ENCODE data around the gene SYPL1. TPM values are rescaled to one million over a fixed set of nuclear protein-coding genes. Genes with fewer than 3 reads are reported as not detected.

The SYPL1 gene
- total RNA-seq, 1 experiment from 2014 or later, result 78.0 TPM

DNA sequence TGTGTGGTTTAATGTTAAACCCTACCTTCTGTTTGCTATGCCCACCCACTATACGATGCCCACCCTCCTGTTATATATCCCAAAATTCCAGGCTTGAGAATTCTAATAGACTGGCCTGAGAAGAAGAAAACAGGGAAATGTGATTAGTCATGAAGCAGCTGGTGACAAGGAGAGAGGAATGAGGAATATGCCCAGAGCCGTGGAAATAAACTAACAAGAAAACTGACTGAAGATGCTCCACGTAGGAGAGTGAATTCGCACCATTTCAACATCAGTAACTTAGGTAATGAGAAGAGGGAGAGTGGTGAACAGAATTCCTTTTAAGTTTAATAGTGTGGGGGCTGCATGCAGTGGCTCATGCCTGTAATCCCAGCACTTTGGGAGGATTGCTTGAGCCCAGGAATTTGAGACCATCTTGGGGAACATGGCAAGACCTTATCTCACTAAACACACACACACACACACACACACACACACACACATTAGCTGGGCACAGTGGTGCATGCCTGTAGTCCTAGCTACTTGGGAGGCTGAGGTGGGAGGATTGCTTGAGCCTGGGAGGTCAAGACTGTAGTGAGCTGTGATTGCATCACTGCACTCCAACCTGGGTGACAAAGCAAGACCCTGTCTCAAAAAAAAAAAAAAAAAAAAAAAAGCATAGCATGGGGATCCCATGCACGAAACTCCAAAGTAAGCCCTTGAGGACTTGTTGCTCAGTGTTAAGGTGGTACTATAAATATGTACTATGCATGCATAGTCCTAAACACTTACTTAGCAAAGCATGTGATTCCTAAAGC, 16.1 kb upstream of the SYPL1 start:
- Histone ChIP-seq H3K79me2 (ENCODE audit: insufficient read depth, low read length) (no peaks in the 10 kb centered on the region), H3K4me2 (ENCODE audit: low read length) (no peak overlapping the region), H3K36me3 (ENCODE audit: control insufficient read depth in 1 of 2, insufficient read depth in 2 of 2, low read length in 2 of 2) (no peaks in the 10 kb centered on the region), H3K4me3 (replicated peaks in 1 of 2; ENCODE audit: low read depth in 1 of 2, low read length in 2 of 2) (no peak overlapping the region), H3K27ac (ENCODE audit: low read depth, low read length) (no peak overlapping the region), H2AFZ (ENCODE audit: low read depth, low read length, poor library complexity, severe bottlenecking) (no peak overlapping the region), H4K20me1 (ENCODE audit: insufficient read depth) (no peaks in the 10 kb centered on the region), H3K27me3 (ENCODE audit: insufficient read depth, low read length) (no peaks in the 10 kb centered on the region), H3K9me2 (ENCODE audit: insufficient read depth) (no peaks in the 10 kb centered on the region), H3K9ac (ENCODE audit: low read length) (no peak overlapping the region), H3K4me1 (ENCODE audit: control insufficient read depth in 1 of 2, insufficient read depth in 2 of 2, low read length in 2 of 2) (peaks cover 0 to 9% of the 10 kb centered on the region in 2 experiments; a peak in 2 of 4 replicates), H3K9me3 (ENCODE audit: control insufficient read depth in 1 of 2, insufficient read depth in 1 of 2, low read depth in 1 of 2, low read length in 2 of 2) (no peaks in the 10 kb centered on the region)
- CTCF ChIA-PET, result no interaction called here
- no TSS peak for BruUV-seq (replicated peaks)
- no peak for ATAC-seq
- POLR2A ChIA-PET, result no interaction called here
- DNase-seq (ENCODE audit: low read depth, low spot score), result no peak
- TF ChIP-seq, protein P1, sequence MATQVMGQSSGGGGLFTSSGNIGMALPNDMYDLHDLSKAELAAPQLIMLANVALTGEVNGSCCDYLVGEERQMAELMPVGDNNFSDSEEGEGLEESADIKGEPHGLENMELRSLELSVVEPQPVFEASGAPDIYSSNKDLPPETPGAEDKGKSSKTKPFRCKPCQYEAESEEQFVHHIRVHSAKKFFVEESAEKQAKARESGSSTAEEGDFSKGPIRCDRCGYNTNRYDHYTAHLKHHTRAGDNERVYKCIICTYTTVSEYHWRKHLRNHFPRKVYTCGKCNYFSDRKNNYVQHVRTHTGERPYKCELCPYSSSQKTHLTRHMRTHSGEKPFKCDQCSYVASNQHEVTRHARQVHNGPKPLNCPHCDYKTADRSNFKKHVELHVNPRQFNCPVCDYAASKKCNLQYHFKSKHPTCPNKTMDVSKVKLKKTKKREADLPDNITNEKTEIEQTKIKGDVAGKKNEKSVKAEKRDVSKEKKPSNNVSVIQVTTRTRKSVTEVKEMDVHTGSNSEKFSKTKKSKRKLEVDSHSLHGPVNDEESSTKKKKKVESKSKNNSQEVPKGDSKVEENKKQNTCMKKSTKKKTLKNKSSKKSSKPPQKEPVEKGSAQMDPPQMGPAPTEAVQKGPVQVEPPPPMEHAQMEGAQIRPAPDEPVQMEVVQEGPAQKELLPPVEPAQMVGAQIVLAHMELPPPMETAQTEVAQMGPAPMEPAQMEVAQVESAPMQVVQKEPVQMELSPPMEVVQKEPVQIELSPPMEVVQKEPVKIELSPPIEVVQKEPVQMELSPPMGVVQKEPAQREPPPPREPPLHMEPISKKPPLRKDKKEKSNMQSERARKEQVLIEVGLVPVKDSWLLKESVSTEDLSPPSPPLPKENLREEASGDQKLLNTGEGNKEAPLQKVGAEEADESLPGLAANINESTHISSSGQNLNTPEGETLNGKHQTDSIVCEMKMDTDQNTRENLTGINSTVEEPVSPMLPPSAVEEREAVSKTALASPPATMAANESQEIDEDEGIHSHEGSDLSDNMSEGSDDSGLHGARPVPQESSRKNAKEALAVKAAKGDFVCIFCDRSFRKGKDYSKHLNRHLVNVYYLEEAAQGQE (IDR thresholded peaks at IDR 0.05; ENCODE audit: low read depth), result no peak
- TF ChIP-seq, protein P2, sequence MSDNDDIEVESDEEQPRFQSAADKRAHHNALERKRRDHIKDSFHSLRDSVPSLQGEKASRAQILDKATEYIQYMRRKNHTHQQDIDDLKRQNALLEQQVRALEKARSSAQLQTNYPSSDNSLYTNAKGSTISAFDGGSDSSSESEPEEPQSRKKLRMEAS (IDR thresholded peaks at IDR 0.05), result no peak
- TF ChIP-seq, protein P3, sequence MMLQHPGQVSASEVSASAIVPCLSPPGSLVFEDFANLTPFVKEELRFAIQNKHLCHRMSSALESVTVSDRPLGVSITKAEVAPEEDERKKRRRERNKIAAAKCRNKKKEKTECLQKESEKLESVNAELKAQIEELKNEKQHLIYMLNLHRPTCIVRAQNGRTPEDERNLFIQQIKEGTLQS (IDR thresholded peaks at IDR 0.05), result no peak
- no peak for TF ChIP-seq EGR1 (IDR thresholded peaks at IDR 0.05; ENCODE audit: low read depth)
- no peak for TF ChIP-seq TCF7L2 (IDR thresholded peaks at IDR 0.05; ENCODE audit: borderline replicate concordance, extremely low read depth, insufficient read depth, insufficient read length)
- TF ChIP-seq, protein P4, sequence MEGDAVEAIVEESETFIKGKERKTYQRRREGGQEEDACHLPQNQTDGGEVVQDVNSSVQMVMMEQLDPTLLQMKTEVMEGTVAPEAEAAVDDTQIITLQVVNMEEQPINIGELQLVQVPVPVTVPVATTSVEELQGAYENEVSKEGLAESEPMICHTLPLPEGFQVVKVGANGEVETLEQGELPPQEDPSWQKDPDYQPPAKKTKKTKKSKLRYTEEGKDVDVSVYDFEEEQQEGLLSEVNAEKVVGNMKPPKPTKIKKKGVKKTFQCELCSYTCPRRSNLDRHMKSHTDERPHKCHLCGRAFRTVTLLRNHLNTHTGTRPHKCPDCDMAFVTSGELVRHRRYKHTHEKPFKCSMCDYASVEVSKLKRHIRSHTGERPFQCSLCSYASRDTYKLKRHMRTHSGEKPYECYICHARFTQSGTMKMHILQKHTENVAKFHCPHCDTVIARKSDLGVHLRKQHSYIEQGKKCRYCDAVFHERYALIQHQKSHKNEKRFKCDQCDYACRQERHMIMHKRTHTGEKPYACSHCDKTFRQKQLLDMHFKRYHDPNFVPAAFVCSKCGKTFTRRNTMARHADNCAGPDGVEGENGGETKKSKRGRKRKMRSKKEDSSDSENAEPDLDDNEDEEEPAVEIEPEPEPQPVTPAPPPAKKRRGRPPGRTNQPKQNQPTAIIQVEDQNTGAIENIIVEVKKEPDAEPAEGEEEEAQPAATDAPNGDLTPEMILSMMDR (IDR thresholded peaks at IDR 0.05 in 2 of 3, conservative IDR thresholded peaks at IDR 0.05 in 1 of 3; ENCODE audit: borderline replicate concordance in 1 of 3, insufficient read depth in 1 of 3, low read depth in 2 of 3, low read length in 2 of 3), result no peak
- TF ChIP-seq SRF (IDR thresholded peaks at IDR 0.05; ENCODE audit: low read depth), result no peak
- TF ChIP-seq YY1 (IDR thresholded peaks at IDR 0.05; ENCODE audit: extremely low read depth, insufficient replicate concordance, low read depth, low read length), result no peak
- TF ChIP-seq SIN3A (IDR thresholded peaks at IDR 0.05; ENCODE audit: low read depth), result no peak
- no peak for TF ChIP-seq POLR2AphosphoS5 (IDR thresholded peaks at IDR 0.05; ENCODE audit: low read depth, low read length)
- TF ChIP-seq, protein P5, sequence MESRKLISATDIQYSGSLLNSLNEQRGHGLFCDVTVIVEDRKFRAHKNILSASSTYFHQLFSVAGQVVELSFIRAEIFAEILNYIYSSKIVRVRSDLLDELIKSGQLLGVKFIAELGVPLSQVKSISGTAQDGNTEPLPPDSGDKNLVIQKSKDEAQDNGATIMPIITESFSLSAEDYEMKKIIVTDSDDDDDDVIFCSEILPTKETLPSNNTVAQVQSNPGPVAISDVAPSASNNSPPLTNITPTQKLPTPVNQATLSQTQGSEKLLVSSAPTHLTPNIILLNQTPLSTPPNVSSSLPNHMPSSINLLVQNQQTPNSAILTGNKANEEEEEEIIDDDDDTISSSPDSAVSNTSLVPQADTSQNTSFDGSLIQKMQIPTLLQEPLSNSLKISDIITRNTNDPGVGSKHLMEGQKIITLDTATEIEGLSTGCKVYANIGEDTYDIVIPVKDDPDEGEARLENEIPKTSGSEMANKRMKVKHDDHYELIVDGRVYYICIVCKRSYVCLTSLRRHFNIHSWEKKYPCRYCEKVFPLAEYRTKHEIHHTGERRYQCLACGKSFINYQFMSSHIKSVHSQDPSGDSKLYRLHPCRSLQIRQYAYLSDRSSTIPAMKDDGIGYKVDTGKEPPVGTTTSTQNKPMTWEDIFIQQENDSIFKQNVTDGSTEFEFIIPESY (IDR thresholded peaks at IDR 0.05; ENCODE audit: extremely low read depth, insufficient replicate concordance, low read length), result no peak
- TF ChIP-seq ELF1 (IDR thresholded peaks at IDR 0.05; ENCODE audit: borderline replicate concordance, low read depth), result no peak
- no peak for TF ChIP-seq ZNF274 (IDR thresholded peaks at IDR 0.05; ENCODE audit: low read depth, low read length)
- no peak for TF ChIP-seq JUND (IDR thresholded peaks at IDR 0.05)
- intact Hi-C loops (cut with micrococcal nuclease), result no loop called here
- RAD21 ChIA-PET (ENCODE audit: low non-redundant PET in 1 of 2, low total read pairs in 2 of 2, uncharacterized antibody in 2 of 2, unreplicated experiment in 2 of 2), result no interaction called here

All from HCT116 (cell line).